Stimulated activated CD8-positive, alpha-beta memory T cell treated with anti-CD3 and anti-CD28 coated beads, Interleukin-4, amount 100 ng/mL, for 24 hours (primary cell): ENCODE data around the gene TAS2R50.
"Not testable (repeated sequence)": the region's sequence is repeated elsewhere in the genome, so short reads cannot be mapped to it uniquely, and the experiment has no call there.

Experiments
- DNase-seq: peaks from one replicate; pipeline ENCODE4 v3.0.0-alpha.2; 2020; ENCODE audit warnings: low read depth

The TAS2R50 gene, protein sequence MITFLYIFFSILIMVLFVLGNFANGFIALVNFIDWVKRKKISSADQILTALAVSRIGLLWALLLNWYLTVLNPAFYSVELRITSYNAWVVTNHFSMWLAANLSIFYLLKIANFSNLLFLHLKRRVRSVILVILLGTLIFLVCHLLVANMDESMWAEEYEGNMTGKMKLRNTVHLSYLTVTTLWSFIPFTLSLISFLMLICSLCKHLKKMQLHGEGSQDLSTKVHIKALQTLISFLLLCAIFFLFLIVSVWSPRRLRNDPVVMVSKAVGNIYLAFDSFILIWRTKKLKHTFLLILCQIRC

DNA sequence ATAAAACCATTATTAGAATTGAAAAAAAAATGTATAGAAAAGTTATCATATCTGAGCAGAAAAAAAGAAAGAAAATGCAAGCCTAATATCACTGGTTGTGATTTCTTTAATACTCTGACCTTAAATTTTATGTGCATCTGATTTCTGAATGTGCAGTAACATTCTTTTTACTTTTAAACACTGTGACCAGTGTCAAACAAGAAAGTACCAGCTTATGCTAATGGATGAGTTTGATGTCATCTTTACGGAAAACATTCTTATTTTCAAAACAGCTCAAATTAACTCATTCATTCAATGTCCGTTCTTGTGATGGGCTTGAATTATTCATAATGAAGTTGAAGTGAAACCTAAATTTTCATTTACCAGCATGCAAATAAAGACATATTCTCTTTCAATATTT is at the start of gene TAS2R50:
Gene TAS2R50 (minus strand): TSS at position 101 of the 400 bp plus-strand sequence. CDS start 52 bp downstream, at position 49.
- DNase-seq: no peak

DNA sequence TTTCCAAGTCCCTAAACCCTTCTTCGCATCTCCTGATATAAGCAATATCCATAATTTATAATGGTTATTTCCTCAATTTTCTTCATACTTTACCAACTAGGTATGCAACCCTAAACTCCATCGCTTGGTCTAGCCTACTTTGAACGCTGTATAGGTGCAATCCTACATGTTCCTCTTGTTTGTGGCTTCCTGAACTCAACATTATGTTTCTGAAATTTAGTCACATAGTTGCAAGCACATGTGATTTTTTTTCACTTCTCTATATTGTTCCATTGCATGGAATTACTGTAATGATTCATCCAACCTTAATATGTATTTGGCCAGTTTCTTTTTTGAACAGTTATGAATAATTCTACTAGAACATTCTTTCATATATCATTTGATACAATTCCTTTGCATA is 47.2 kb upstream of the TAS2R50 start:
- not testable (repeated sequence) for DNase-seq

DNA sequence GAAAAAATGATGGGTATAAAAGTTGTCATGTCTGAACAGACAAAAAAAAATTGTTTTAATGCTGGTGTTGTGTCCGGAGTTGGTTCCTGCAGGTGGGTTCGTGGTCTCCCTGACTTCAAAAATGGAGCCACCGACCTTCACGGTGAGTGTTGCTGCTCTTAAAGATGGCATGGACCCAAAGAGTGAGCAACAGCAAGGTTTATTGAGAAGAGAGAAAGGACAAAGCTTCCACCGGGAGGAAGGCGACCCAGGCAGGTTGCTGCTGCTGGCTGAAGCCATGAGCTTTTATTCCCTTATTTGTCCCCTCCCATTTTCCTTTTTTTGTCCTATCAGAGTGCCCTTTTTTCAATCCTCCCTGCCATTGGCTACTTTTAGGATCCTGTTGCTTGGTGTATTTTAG is 44.6 kb upstream of the TAS2R50 start, which contains the start of gene TAS2R31:
Gene TAS2R31 (minus strand): TSS at position 101 of the 400 bp plus-strand sequence. CDS start 72 bp downstream, at position 29.
- no peak for DNase-seq

DNA sequence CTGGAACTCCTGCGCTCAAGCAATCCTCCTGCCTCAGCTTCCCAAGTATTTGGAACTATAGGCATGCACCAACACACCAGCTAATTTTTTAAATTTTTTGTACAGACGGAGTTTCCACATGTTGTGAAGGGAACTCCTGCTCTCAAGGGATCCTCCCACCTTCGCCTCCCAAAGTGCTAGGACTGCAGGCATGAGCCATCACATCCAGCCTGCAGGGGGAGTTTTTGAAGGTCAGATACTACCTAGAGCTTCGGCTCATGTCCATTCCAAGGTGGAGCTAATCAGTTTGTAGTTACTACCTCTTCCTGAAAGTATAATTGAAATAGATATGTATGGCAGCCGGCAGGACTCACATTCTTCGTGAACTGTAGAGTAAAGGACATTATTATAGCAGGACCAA is 39.4 kb upstream of the TAS2R50 start:
- no peak for DNase-seq

DNA sequence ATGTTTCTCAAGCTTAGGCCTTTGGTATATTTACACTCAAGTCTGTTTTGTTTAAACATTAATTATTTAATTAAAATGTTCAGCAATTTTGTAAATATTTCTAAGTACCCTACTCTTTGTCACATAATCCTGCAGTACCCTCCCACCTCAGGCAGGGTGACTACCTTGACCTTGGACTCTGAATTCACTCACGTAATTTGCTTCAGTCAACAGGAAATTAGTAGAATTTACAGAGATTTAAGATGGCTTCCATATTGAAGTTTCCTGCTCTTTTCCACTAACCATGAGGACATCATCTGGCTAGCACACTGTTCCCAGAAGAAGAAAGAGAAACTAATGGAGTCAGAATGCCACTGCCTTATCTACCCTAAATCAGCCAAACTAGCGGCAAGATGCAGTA is 36.7 kb upstream of the TAS2R50 start:
- DNase-seq: no peak

- no peak for DNase-seq
Observed at GRCh38 chr12:11022520-11022919, 35.8 kb upstream of the TAS2R50 start, which contains the start of gene TAS2R19. TSS of gene TAS2R19 (minus strand) at chr12:11022620. CDS start at chr12:11022571, 49 bp downstream.

GRCh38 chr12:11016937-11017336 is 30.2 kb upstream of the TAS2R50 start:
- DNase-seq: no peak

- DNase-seq: no peak
Observed at GRCh38 chr12:11015775-11016430, 29.2 kb upstream of the TAS2R50 start.

DNA sequence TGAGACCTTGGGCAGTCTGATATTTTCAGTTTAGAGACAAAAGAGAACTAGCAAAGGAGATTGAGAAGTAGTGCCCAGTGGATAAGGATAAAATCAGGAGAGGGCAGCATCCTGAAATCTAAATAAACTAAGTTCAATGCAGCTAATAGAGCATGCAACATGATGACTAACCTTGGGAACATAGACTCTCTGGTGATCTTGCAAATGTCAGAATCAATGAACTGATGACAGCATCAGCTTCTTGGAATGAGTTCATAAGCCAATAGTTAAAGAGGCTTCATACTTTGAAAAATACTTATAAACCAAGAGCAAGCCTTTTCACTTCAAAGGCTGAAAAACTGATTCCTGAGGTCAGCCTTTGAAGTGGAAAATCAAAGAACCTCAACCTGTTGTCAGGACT is 27.5 kb upstream of the TAS2R50 start:
- DNase-seq: no peak

- DNase-seq: no peak
Observed at GRCh38 chr12:11007608-11008007, 20.9 kb upstream of the TAS2R50 start.

GRCh38 chr12:10998204-10998603 is 11.5 kb upstream of the TAS2R50 start, which contains the start of gene TAS2R20:
TSS of gene TAS2R20 (minus strand) at chr12:10998304. CDS start at chr12:10997875, 429 bp downstream.
- no peak for DNase-seq

DNA sequence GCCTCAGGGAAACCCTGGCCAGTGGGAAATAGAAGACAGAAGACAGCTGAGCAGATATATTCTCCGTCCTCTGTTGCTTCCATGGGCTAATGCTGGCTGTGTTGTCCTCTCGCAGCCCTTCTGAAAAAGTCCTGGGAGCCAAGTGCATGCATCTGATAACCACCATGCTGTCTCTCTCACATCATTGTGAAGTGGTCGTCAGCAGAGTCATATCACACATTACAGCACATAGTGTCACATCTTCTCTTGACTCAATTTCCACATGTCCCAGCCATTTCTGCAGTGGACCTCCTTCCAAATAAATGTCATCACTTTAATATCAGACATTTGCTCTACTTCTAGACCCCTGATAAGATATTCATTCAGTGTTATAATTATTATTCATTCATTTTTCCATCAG is 7.6 kb upstream of the TAS2R50 start:
- no peak for DNase-seq

DNA sequence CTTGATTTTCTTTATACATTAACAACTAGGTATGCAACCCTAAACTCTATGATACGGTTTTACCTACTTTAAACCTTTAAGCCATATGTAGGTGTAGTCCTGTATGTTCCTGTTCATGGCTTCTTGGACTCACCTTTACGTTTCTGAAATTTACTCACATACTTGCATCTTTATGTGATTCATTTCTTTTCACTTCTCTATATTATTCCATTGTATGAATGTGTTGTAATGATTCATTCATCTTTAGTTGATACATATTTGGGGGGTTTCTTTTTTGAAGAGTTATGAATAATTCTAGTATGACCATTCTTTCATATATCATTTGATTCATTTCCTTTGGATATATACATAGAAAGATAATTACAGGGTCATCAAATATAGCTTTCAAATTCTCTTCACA is 2.4 kb upstream of the TAS2R50 start:
- no peak for DNase-seq

- DNase-seq: no peak
Observed at GRCh38 chr12:10982244-10982643, 4.5 kb downstream of the TAS2R50 start.

DNA sequence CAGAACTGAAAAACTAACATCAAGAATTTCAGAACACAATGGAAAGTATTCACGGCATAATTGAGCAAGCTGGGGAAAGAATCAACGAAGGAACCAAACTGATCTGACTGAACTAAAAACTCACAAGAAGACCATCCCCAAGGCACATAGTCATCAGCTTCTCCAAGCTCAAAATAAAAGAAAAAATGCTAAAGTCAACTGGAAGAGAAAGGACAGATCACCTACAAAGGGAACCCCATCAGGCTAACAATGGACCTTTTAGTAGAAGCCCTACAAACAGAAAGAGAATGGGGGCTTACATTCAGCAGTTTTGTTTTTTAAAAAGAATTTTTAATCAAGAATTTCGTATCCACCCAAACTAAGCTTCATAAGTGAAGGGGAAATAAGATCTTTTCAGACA is 11.7 kb downstream of the TAS2R50 start:
- DNase-seq: no peak

DNA sequence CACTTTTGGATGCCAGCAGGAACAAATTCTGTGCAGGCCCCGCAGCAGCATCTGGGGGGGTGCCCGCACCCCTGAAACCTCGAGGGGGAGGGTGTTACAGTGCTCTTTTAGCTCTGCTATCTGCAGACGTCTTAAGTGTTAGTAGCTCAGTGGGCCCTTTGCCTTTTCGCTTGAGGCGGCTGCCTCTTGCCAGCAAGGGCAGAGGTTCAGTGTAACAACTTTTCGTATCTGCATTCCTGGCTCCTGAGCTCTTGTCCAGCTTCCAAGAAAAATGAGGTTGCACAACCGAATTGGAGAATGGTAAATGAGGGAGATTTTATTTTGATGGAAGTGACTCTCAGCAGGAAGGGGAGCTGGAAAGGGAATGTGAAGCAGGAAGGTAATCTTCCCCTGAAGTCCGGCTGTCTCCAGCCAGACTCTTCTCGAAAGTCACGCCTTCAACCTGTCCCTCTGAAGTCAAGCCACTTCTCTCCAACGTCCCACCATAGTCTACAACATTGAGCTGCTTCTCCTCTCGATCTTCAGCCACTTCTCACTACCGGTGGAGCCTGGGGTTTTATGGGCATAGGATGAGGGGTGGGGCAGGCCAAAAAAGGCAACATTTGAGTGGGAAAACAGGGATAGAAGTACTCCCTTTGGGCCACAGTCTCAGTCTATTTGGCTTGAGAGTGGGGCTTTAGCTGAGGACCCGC is 17.8 kb downstream of the TAS2R50 start:
- DNase-seq: no peak

DNA sequence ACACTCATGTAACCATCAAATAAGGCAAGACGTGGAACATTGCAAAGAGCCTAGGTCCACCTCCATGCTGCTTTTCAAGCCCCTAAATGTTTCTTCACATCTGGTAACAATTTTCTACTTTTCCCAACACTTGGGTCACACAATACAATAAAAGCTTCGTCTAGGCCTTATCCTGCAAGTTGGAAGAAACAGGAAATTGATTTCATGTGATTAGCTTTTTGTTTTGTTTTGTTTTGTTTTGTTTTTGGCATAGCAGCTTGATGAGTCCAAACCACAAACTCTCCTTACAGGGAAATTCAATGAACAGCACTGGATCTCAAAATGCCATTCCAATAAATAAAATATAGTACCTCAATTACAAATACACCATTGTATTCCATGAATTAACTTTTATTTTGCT is 19.3 kb downstream of the TAS2R50 start:
- no peak for DNase-seq

GRCh38 chr12:10966314-10966713 is 20.4 kb downstream of the TAS2R50 start:
- DNase-seq: no peak

- DNase-seq: no peak
Observed at GRCh38 chr12:10965476-10965875, 21.2 kb downstream of the TAS2R50 start.

DNA sequence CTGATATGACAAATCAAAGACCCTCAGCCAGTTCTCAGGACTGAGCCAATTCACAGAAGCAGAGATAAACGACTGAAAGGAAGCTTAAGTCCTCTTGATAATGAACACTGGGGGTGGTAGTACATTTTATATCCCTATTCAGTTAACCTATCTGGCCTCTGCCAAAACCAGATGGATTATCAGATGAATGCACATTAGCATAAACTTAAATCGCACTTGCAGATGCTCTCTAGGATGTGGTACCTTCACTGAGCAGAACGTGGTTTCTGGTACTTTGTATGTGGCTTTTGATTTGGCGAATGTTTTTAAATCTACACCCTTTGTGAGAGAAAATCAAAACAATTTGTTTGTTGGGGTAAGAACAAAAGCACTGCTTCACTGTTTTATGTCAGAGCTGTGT is 26.5 kb downstream of the TAS2R50 start:
- DNase-seq: no peak

DNA sequence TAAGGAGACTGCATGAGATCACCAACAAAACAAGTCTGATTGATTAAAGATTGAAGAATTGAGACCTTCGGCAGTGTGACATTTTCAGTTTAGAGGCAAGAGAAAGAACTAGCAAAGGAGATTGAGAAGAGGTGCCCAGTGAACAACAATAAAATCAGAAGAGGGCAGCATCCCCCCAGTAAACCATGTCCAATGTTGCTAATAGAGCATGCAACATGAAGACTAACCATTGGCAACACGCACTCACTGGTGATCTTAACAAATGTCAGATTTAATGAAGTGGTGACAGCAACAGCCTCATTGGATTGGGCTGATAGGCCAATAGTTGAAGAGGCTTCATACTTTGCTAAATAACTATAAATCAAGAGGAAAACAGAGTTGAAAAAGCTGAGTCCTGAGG is 26.9 kb downstream of the TAS2R50 start:
- DNase-seq: no peak

DNA sequence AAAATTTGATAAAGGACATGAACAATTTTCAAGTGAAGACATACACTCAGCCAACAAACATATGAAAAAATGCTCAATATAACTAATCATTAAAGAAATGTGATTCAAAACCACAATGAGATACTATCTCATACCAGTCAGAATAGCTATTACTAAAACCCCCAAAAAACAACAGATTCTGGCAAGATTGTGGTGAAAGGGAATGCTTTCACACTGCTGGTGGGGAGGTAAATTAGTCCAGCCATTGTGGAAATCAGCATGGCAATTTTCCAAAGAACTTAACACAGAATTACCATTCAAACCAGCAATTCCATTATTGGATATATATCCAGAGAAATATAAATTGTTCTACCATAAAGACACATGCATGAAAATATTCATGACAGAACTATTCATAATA is 29.0 kb downstream of the TAS2R50 start:
- DNase-seq: no peak

DNA sequence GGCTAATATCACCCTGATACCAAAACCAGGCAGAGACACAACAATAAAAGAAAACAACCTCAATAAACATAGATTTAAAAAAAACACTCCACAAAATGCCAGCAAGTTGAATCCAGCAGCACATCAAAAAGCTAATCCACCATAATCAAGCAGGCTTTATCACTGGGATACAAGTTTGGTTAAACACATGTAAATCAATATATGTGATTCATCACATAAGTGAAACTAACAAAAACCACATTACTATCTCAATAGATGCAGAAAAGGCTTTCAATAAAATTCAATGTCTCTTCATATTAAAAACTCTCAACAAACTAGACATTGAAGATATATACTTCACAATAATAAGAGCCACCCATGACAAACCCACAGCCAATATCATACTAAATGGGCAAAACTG is 30.6 kb downstream of the TAS2R50 start:
- no peak for DNase-seq
